Hepatocyte (in vitro differentiated cells): ENCODE data around the gene GNG7. TPM values are rescaled to one million over a fixed set of nuclear protein-coding genes. Genes with fewer than 3 reads are reported as not detected.
"Not testable (repeated sequence)": the region's sequence is repeated elsewhere in the genome, so short reads cannot be mapped to it uniquely, and the experiment has no call there.

ENCODE experiments used
- DNase-seq: peaks from one replicate; pipeline ENCODE4 v3.0.0-alpha.2; 2016; ENCODE audit warnings: low spot score
- H2AFZ ChIP-seq: fragments of 200-600 bp; sonication (generic); 2 replicates; pipeline ENCODE4 v1.6.0; 2016; ENCODE audit warnings: antibody characterized with exemption, mild to moderate bottlenecking
- H3K27ac ChIP-seq: fragments of 200-600 bp; sonication (generic); 2 replicates; pipeline ENCODE4 v1.5.1; 2016; ENCODE audit warnings: mild to moderate bottlenecking
- H3K27me3 ChIP-seq: fragments of 200-600 bp; sonication (generic); 2 replicates; pipeline ENCODE4 v1.6.1; 2016
- H3K36me3 ChIP-seq: fragments of 200-600 bp; sonication (generic); replicated peaks from 2 replicates; pipeline ENCODE4 v1.5.1; 2016; ENCODE audit warnings: low read depth; ENCODE audit not compliant: insufficient read depth
- H3K4me1 ChIP-seq: fragments of 200-600 bp; sonication (generic); 2 replicates; pipeline ENCODE4 v1.5.1; 2016; ENCODE audit warnings: mild to moderate bottlenecking, moderate library complexity; ENCODE audit not compliant: insufficient read depth
- H3K4me2 ChIP-seq: fragments of 200-600 bp; sonication (generic); 2 replicates; pipeline ENCODE4 v1.6.0; 2016
- H3K4me3 ChIP-seq: fragments of 200-600 bp; sonication (generic); 2 replicates; pipeline ENCODE4 v1.5.1; 2016; ENCODE audit warnings: mild to moderate bottlenecking
- H3K79me2 ChIP-seq: fragments of 200-600 bp; sonication (generic); 2 replicates; pipeline ENCODE4 v1.6.0; 2017; ENCODE audit warnings: mild to moderate bottlenecking
- H3K9me2 ChIP-seq: fragments of 200-600 bp; sonication (generic); replicated peaks from 2 replicates; pipeline ENCODE4 v1.6.0; 2017; ENCODE audit warnings: mild to moderate bottlenecking; ENCODE audit not compliant: insufficient read depth
- H3K9me3 ChIP-seq: fragments of 200-600 bp; sonication (generic); 2 replicates; pipeline ENCODE4 v1.5.1; 2016; ENCODE audit warnings: low read depth, mild to moderate bottlenecking
- H4K20me1 ChIP-seq: fragments of 200-600 bp; sonication (generic); 2 replicates; pipeline ENCODE4 v1.6.0; 2016; ENCODE audit warnings: mild to moderate bottlenecking; ENCODE audit not compliant: insufficient read depth, poor library complexity, severe bottlenecking
- EZH2 ChIP-seq: fragments of 200-600 bp; sonication (generic); IDR thresholded peaks from 2 replicates; pipeline ENCODE4 v1.6.1; 2016; ENCODE audit warnings: antibody characterized with exemption, mild to moderate bottlenecking, borderline replicate concordance
- EZH2phosphoT487 ChIP-seq: fragments of 200-600 bp; sonication (generic); IDR thresholded peaks from one replicate; pipeline ENCODE4 v1.6.1; 2018; ENCODE audit warnings: antibody characterized with exemption, mild to moderate bottlenecking, low read depth, moderate library complexity; ENCODE audit not compliant: unreplicated experiment, severe bottlenecking
- WGBS: methylation state at CpG from one replicate; pipeline ENCODE4 v1.1.6; 2016; ENCODE audit warnings: low lambda C conversion rate; ENCODE audit errors: missing lambda C conversion rate; 5-methylcytosine and 5-hydroxymethylcytosine counted together
- polyA plus RNA-seq: library from polyadenylated mRNA; unstranded; fragments of >200 nt; fragmentation: Nextera tagmentation; extraction: Ambion mirVana; gene quantifications from 2 replicates; pipeline ENCODE4 v1.2.1, GENCODE V29; 2016
- total RNA-seq: library from RNA; depleted of rRNA; stranded (reverse); fragments of >200 nt; gene quantifications from 2 replicates; pipeline ENCODE4 v1.2.3, GENCODE V29; 2014
- TF ChIP-seq, protein P1 (sequence below): fragments of 200-600 bp; sonication (generic); IDR thresholded peaks from 2 replicates; pipeline ENCODE4 v1.5.1; 2016; ENCODE audit warnings: antibody characterized with exemption, mild to moderate bottlenecking; ENCODE audit not compliant: poor library complexity

The GNG7 gene
- total and polyA plus RNA-seq, 2 experiments from 2014 or later, result 1.2 to 1.9 TPM

- H3K4me3 ChIP-seq, result no peak overlapping the region
- H3K4me2 ChIP-seq, result no peak overlapping the region
- no peak overlapping the region for H2AFZ ChIP-seq
- no peaks in the 10 kb centered on the region for H4K20me1 ChIP-seq
- H3K79me2 ChIP-seq, result no peaks in the 10 kb centered on the region
- H3K4me1 ChIP-seq, result no peaks in the 10 kb centered on the region
- H3K9me3 ChIP-seq, result no peaks in the 10 kb centered on the region
- H3K27ac ChIP-seq, result no peak overlapping the region
- no peaks in the 10 kb centered on the region for H3K36me3 ChIP-seq
- DNase-seq, result no peak
- no peaks in the 10 kb centered on the region for H3K9me2 ChIP-seq
- TF ChIP-seq EZH2, result no peak
- TF ChIP-seq, protein P1, sequence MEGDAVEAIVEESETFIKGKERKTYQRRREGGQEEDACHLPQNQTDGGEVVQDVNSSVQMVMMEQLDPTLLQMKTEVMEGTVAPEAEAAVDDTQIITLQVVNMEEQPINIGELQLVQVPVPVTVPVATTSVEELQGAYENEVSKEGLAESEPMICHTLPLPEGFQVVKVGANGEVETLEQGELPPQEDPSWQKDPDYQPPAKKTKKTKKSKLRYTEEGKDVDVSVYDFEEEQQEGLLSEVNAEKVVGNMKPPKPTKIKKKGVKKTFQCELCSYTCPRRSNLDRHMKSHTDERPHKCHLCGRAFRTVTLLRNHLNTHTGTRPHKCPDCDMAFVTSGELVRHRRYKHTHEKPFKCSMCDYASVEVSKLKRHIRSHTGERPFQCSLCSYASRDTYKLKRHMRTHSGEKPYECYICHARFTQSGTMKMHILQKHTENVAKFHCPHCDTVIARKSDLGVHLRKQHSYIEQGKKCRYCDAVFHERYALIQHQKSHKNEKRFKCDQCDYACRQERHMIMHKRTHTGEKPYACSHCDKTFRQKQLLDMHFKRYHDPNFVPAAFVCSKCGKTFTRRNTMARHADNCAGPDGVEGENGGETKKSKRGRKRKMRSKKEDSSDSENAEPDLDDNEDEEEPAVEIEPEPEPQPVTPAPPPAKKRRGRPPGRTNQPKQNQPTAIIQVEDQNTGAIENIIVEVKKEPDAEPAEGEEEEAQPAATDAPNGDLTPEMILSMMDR, result no peak
- H3K27me3 ChIP-seq, result no peaks in the 10 kb centered on the region
- 92% methylated on average over 18 of the region's 22 CpGs for WGBS
Measured at GRCh38 chr19:2511570-2511969, 190.9 kb downstream of the GNG7 start.

DNA sequence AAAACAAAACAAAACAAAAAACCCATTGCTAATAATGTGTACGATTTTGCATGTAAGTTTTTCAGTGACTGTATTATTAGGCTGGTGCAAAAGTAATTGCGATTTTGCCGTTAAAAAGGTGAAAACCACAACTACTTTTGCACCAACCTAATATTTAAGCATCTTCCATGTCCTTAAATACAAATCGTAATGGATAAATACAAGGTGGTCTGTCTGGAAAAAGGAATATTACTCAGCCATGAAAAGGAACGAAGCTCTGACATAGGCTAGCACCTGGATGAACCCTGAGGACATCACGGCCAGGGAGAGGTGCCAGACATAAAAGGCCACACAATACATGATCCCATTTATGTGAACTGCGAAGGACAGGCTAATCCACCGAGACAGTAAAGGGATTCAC lies 193.4 kb downstream of the GNG7 start:
- no peaks in the 10 kb centered on the region for H3K27me3 ChIP-seq
- no peak overlapping the region for H2AFZ ChIP-seq
- H3K9me3 ChIP-seq, result no peaks in the 10 kb centered on the region
- H3K79me2 ChIP-seq, result no peaks in the 10 kb centered on the region
- H3K4me2 ChIP-seq, result no peak overlapping the region
- no peaks in the 10 kb centered on the region for H4K20me1 ChIP-seq
- 95% methylated on average over 8 of the region's 8 CpGs for WGBS
- no peaks in the 10 kb centered on the region for H3K36me3 ChIP-seq
- no peak for DNase-seq
- no peaks in the 10 kb centered on the region for H3K9me2 ChIP-seq
- H3K4me1 ChIP-seq, result no peaks in the 10 kb centered on the region
- no peak overlapping the region for H3K27ac ChIP-seq
- H3K4me3 ChIP-seq, result no peak overlapping the region
- TF ChIP-seq EZH2 (no peak), EZH2phosphoT487 (no peak)
- TF ChIP-seq, protein P1, result no peak

DNA sequence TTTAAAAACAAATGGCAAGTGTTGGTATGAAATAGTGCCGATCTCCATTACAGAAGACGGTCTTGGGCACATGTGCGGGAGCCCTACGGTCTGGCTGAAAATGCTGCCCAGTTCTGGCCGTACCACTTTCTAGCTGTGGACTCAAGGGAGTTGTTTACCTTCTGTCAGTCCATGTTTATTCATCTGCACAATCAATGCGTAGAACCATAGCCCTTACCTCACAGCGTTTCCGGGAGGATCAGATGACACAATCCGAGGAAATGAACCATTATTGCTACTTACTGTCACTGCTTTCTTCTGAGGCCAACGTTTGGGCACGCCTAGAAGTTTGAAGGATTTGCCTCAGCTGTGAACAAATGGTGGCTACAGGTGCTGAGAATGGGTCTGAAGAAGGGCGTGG lies 195.4 kb downstream of the GNG7 start:
- H3K27ac ChIP-seq, result peak overlapping the region; percentile 52
- no peak overlapping the region for H2AFZ ChIP-seq
- peak; percentile 73 for DNase-seq

DNA sequence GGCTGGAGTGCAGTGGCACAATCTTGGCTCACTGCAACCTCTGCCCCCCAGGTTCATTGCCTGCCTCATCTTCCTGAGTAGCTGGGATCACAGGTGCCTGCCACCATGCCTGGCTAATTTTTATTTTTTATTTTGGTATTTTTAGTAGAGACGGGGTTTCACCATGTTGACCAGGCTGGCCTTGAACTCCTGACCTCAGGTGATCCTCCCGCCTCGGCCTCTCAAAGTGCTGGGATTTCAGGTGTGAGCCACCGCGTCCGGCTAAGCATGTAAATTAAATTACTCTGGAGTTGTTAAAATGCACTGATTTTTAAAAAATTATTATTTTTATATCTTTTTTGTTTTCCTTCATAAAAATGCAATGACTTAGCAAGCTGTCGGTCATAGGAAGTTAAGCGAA lies 195.8 kb downstream of the GNG7 start:
- H3K4me1 ChIP-seq, H3K9me2 ChIP-seq, H3K4me3 ChIP-seq, H3K9me3 ChIP-seq, H3K36me3 ChIP-seq, H4K20me1 ChIP-seq, H2AFZ ChIP-seq, H3K27me3 ChIP-seq, DNase-seq, H3K79me2 ChIP-seq: not testable (repeated sequence)
- H3K27ac ChIP-seq, result peak overlapping the region; percentile 52
- 93% methylated on average over 8 of the region's 8 CpGs for WGBS
- peak overlapping the region; percentile 63 for H3K4me2 ChIP-seq

More for the DNA sequence above, 195.4 kb downstream of the GNG7 start:
- H3K9me3 ChIP-seq, result no peaks in the 10 kb centered on the region
- H3K4me1 ChIP-seq, result no peaks in the 10 kb centered on the region
- 34% methylated on average over 11 of the region's 12 CpGs for WGBS
- peak overlapping the region; percentile 63 for H3K4me2 ChIP-seq
- no peak overlapping the region for H3K4me3 ChIP-seq
- H3K9me2 ChIP-seq, result no peaks in the 10 kb centered on the region
- no peaks in the 10 kb centered on the region for H3K27me3 ChIP-seq
- no peaks in the 10 kb centered on the region for H3K79me2 ChIP-seq
- no peaks in the 10 kb centered on the region for H3K36me3 ChIP-seq
- TF ChIP-seq EZH2phosphoT487 (no peak), EZH2 (no peak)
- TF ChIP-seq, protein P1, result no peak
- no peaks in the 10 kb centered on the region for H4K20me1 ChIP-seq
